Fibroblast of skin of back (primary cell): Measurements from ENCODE around the gene KRT1. TPM values are rescaled to one million over a fixed set of nuclear protein-coding genes. Genes with fewer than 3 reads are reported as not detected.
"Not testable (repeated sequence)": the region's sequence is repeated elsewhere in the genome, so short reads cannot be mapped to it uniquely, and the experiment has no call there.

ENCODE experiments used
- DNase-seq: peaks from one replicate; pipeline ENCODE4 v3.0.0-alpha.2; 2013
- polyA plus RNA-seq, 2 experiments: library from polyadenylated mRNA; unstranded; fragments of 120-200 nt; gene quantifications; one replicate each; pipeline ENCODE4 v1.2.1, GENCODE V29; 2013; ENCODE audit not compliant: insufficient read length in 2 of 2

Gene KRT1
- not detected for polyA plus RNA-seq (2013, experiment 1 of 2; ENCODE audit: insufficient read length)
- polyA plus RNA-seq (2013, experiment 2 of 2; ENCODE audit: insufficient read length) = 0.58 TPM

GRCh38 chr12:52680363-52680762 lies at the start of gene KRT1:
TSS of gene KRT1 (minus strand) at chr12:52680407. CDS start at chr12:52680348, 59 bp downstream.
- no peak for DNase-seq

- no peak for DNase-seq
These were observed 48.9 kb upstream of the KRT1 start for GRCh38 chr12:52729147-52729546.

GRCh38 chr12:52728374-52728773 lies 48.2 kb upstream of the KRT1 start:
- no peak for DNase-seq

GRCh38 chr12:52727037-52727436 lies 46.8 kb upstream of the KRT1 start:
- DNase-seq = no peak

- no peak for DNase-seq
These were observed 46.2 kb upstream of the KRT1 start for GRCh38 chr12:52726451-52726850.

- no peak for DNase-seq
These were observed 44.2 kb upstream of the KRT1 start for GRCh38 chr12:52724384-52724783.

GRCh38 chr12:52722680-52723079 lies 42.5 kb upstream of the KRT1 start:
- no peak for DNase-seq

GRCh38 chr12:52721838-52722470 lies 41.7 kb upstream of the KRT1 start:
- no peak for DNase-seq

GRCh38 chr12:52720365-52720886 lies 40.2 kb upstream of the KRT1 start:
- no peak for DNase-seq

GRCh38 chr12:52716061-52716460 lies 35.9 kb upstream of the KRT1 start:
- DNase-seq = no peak

GRCh38 chr12:52715416-52715815 lies 35.2 kb upstream of the KRT1 start:
- no peak for DNase-seq

GRCh38 chr12:52714887-52715281 lies 34.7 kb upstream of the KRT1 start:
- DNase-seq = no peak

- DNase-seq = no peak
These were observed 34.0 kb upstream of the KRT1 start for GRCh38 chr12:52713960-52714886.

- not testable (repeated sequence) for DNase-seq
These were observed 31.9 kb upstream of the KRT1 start for GRCh38 chr12:52712122-52712521.

- DNase-seq = no peak
These were observed 30.5 kb upstream of the KRT1 start for GRCh38 chr12:52710730-52711129.

GRCh38 chr12:52708010-52708409 lies 27.8 kb upstream of the KRT1 start:
- no peak for DNase-seq

- no peak for DNase-seq
These were observed 24.3 kb upstream of the KRT1 start for GRCh38 chr12:52704464-52704863.

- no peak for DNase-seq
These were observed 23.7 kb upstream of the KRT1 start for GRCh38 chr12:52703878-52704277.

GRCh38 chr12:52703424-52703823 lies 23.2 kb upstream of the KRT1 start, which contains the start of gene KRT77:
TSS of gene KRT77 (minus strand) at chr12:52703524. CDS start at chr12:52703434, 90 bp downstream.
- no peak for DNase-seq

- DNase-seq = no peak
These were observed 22.1 kb upstream of the KRT1 start for GRCh38 chr12:52702338-52702737.

GRCh38 chr12:52701281-52701680 lies 21.1 kb upstream of the KRT1 start:
- no peak for DNase-seq

GRCh38 chr12:52699960-52700359 lies 19.8 kb upstream of the KRT1 start:
- no peak for DNase-seq

GRCh38 chr12:52699373-52699772 lies 19.2 kb upstream of the KRT1 start:
- DNase-seq = no peak
